HG02981 (cell line): Measurements from ENCODE around the gene PHLDA3.

ENCODE experiments used
- ATAC-seq: cut with Tn5 transposase; IDR thresholded peaks from one replicate; pipeline ENCODE4 v1.9.1; 2021; ENCODE audit warnings: mild to moderate bottlenecking, moderate library complexity; ENCODE audit not compliant: unreplicated experiment

The PHLDA3 gene

DNA sequence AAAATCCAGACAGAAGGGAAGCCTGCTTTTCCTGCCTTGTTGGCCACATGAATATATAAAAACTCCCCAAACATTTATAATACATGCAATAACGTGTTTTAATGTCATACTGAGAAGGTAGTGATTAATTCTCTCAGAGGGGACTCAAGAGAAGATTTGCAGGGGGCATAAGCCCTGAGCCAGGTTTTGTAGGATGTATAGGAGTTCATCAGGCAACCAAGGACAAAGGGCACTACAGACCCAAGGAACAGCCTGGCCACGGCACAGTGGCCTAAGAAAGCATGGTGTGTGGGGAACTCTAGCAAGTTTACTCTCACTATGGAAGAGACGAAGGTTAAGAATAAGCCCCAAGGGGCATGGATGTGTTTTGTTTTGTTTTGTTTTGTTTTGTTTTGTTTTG is 32.0 kb downstream of the PHLDA3 start:
- ATAC-seq = no peak

DNA sequence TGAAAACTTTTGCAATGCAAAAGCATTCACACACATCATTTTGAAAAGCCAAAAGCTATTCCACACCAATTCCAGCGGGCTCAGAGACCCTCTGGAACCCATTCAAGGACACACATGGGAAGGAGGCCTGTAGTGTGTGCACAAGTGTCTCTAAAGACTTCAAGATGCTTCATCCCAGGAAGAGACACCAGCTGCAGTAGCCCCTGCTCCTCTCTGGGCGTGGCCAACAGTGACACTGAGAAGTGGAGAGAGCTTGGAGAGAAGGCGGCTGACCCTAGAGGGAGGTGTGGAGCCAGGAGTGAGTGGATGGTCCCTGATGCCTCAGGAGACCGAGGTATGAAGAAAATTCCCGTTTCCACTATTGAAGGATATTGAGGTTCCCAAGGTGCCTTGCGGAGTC is 32.6 kb downstream of the PHLDA3 start:
- no peak for ATAC-seq

DNA sequence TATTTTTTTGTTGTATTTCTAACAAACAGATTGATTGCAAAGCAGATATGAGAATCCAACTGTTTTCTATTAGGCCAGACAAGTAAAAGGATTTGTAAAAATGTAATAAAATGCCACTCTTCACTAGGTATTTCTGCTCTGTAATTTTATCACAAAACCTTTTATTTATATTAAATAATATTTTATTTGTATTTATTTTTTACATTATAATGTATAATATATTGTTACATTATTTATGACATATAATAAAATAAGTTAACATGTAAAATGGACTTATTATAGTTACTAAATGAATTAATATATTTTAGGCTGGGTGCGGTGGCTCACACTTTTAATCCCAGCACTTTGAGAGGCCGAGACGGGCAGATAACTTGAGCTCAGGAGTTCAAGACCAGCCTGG is 34.7 kb downstream of the PHLDA3 start:
- ATAC-seq = no peak

DNA sequence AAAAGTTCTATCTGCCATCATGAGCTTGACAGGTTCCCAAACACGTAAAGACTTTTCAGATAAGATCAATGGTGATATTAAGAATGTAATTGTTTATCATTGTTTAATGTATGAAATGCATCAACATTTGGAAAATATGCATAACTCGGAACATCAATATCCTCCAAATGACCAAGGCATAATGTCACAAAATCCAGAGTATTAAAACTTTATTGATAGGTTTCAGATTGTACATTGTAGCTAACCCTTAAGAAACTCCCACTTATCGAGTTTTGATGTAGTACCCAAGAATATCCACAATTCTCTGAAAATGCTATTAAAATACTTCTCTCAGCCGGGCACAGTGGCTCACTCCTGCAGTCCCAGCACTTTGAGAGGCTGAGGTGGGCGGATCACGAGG is 35.4 kb downstream of the PHLDA3 start:
- no peak for ATAC-seq

DNA sequence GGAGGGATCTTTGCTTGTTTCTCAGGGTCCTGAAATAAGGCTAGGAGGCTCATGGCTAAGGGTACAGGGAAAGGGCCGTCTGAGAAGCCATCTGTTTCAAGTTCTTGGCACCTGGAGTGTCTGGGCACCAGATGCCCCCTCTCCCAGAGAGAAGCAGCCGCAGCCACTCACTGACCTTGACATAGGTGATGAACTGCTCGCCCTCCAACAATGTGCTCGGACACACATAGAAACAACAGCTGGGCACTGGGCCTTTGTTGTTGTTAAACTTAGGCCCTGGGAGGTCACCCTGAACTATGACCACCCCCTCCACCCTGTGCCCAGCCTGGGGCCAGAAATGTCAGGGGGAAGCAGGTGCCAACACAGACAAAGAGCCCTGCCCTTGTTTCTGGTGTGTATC is 38.2 kb downstream of the PHLDA3 start:
- ATAC-seq = no peak

DNA sequence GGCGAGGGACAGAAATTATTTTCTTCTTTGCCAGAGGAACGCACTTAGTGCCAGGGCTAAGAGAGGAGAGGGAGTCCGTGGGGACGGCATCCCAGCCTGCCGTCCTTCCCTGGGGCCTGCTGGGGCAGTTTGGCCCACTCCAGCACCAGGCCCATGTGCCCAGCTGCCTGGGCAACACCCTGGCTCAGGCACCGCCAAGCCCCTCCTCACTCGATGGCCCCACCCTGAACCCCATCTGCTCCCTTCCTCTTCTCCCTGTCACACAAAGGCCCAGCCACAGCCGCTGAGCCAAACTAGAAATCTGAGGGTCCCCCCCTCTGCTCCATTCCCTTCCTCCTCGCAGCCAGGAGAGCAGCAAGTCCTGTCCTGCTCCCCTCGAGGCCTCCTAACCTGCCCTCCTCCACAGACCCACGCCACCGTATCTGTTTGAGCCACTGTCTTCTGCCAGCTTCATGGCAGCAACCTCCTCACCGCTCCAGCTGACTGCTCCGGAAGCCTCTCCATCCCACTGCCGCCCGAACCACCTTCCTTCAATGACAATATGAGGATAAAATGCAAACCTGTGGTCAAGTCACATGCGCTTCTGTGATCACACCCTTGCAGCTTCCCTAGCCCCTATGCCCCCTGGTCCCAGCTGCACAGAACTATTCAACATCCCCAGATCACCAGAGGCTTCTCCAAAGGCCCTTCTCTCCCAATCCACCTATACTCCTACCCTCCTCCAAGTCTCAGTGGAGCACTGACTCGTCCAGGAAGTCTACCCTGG is 39.1 kb downstream of the PHLDA3 start:
- ATAC-seq = no peak

DNA sequence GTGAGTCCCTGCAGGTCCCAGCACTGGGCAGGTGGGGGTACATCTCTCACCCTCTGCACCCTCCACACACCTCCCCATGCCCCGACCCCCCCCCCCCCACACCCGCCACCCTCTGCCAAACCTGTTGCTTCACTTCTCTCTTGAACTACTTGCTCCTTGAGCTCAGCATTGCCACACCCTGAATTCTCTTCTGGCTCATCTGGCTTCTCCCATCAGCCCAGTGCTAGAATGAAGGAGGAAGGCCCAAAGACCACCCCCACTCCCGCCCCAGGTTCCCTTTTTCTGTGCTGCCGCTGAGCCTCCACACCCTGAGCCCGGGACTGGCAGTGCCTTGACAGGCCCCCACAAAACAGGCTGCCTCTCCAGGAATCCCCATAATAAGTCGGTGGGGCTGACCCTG is 41.0 kb downstream of the PHLDA3 start:
- ATAC-seq = no peak

DNA sequence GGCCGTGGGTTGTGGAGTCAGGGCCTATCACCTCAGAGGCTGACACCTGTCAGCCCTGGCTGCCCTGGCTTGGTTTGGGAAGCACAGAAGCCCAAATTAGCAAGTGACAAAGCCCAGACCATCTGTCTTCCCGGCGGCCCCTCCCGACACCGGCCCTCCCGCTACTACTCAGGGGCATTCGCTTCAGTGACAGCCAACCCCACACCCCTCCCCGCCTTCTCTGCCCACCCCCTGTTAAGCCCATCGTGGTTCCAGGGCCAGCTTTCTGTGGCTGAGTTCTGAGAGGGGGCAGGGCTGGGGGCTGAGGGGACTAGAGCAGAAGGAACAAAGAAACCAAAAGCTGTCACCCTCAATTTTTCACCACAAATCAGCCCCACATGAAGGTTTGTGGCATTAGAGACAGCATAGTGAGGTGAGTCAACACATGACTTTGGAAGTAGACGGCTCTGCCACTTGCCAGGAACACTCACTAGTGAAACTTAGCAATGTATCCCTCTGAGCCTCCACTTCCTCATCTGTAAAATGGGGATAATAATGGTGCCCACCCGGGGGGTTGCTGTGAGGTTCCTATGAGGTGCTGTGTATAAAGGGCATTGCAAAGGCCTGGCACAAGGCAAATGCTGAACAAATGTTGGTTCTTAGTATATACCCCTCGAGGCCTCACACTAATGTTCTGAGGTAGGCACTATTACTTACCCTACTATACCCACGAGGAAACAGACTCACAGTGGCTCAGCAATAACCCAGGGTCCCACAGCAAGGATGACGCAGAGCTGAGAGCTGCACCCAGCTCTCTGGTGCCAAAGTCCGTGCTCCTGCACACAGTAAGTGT is 42.3 kb downstream of the PHLDA3 start:
- ATAC-seq = no peak

DNA sequence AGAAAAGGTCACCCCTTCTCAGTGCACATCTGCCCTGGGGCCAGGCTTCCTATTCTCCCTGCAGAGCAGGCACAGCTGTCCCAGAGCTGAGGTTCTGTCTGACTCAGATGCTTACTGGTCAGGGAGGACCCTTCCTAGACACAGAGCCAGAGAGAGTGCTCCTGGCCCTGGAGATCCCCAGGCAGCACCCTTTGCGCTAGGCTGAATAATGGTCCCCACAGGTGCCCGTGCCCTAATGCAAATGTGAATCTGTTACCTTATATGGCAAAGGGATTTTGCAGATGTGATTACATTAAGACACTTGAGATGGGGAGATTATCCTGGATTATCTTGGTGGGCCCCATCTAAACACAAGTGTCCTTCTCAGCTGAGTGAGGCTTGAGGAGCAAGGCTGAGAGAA is 44.8 kb downstream of the PHLDA3 start:
- no peak for ATAC-seq

DNA sequence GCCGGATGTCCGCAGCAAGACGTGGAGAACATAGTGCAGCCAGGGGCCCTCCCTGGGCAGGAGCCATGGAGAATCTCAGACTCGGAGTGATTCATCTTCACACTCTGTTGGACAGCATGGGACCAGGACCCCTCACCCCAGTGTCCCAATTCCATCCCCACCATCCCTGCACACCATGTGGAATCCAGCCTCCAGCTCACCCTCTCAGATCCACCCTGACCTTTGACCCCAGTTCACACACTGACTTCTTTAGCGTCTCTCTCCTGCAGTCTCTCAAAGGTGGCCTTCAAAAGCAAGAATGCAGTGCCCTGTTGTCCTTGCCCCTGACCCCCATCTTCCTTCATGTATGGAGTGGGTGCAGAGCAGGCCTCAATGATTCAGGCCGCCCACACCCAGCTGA is 45.3 kb downstream of the PHLDA3 start:
- no peak for ATAC-seq

DNA sequence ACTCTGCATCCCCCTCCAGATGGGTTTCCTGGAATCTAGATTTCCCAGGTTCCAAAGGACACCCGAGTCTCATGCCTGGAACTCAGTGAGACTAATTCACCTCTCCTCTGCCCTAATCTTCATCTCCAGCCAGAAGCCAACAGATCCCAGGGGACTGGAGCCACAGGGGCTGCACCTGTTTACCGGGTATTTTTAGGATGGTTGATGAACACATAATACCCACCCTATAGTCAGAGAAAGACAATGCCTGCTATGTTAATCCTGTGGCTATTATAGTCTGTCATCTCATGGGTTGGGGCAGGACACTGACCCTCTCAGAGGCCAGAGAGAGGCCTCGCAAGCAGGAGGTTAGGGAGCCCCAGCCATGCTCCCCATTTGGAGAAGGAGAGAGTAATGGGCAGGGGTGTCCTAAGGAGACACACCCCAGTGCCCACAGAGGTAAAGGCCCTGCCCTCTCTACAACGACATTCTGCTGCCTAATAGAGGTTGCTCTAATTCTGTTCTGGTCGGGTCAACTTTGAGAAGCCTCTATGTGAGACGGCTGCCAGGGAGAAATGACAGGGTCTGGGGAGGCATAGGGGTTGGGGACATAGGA is 46.5 kb downstream of the PHLDA3 start:
- ATAC-seq = no peak

DNA sequence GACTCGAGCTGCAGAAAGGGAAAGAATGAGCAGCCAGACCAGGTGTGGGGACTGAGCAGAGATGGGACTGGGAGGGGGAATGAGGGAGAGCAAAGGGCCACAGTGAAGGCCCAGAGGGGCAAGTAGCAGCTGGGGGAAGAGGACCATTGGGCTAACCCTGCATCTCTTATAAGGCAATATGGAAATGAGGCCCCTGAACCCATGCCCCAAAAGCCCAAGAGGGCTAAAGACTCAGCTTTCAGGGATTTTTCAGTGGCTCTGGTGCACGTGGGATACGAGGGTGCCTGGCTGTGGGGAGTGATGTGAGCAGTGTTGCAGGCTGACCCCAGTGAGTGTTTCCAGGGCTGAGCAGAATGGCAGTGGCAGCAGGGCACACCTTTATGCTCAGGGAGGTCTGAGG is 47.0 kb downstream of the PHLDA3 start:
- no peak for ATAC-seq

DNA sequence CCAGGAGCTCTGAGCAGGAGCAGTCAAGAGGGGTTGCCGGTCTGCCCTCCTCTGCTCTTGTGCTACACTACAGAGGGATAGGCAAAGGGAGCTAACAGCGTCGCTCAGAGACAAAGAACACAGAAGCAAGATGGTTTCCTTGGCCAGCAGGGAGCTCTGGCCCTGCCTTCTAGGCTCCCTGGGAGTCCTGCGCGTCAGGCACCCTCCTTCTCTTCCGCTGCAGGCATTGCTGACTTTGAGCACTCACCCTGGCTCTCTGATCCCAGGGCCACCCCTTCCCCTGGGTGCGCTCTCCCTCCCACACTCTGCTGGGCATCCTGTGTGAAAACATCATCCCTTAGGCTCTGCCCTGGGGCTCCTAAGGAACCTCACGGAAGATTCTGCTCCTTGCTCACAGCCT is 47.9 kb downstream of the PHLDA3 start:
- no peak for ATAC-seq

DNA sequence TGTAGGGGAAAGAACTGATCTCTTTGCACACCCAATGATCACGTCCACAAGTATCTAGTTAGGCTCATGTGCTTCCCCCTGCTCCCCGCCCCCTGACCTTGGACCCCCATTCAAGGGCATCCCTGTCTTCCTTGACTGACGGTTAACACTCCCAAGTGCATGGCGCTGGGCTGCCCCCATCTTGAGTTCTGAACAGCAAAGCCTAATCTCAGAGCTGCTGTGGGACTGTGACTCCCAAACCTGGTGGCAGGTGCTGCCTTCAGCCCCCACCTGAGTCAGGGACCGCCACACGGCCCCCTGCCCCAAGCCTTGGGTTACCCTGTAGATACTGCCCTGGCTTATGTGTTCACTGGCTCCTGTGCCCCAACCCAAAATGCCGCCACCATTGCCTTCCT is 48.4 kb downstream of the PHLDA3 start:
- ATAC-seq = no peak

DNA sequence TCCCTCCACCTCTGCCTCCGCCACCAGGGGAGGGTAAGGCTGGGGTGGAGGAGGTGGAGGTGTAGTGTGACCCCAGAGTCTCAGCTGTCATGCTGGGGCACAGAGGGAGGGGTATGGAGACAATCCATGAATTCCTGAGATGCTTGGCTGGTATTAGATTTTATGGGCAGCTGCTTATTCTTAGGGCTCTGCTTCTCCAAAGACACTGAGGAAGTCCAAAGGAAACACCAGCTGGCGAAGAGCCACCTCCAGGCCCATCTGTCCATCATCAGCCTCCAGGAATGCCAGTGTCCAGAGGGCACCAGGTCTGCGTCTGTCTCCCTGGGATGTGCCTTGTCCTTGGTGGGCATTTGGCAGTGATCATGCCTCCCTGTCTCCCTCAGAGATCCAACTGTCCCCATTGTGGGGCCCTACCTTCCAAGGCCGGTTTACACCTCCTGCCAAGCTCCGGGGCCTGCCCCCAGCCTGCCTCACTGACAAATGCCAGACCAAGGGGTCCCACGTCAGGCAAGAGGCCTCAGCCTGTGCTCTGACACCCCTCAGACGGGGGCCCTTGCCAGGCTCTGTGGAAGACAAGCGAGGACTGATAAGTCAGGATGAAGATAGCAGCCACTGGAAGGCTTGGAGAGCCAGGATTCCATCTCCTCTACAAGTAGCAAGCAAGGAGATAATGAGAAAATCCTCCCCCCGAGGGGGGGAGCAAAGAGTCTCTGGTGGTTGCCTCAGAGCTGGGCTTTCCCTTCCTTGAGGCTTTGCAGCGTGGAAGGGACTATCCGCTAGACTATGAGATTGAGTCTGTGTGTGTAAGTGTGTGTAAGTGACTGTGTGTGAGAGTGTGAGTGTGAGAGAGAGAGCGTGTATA is 49.0 kb downstream of the PHLDA3 start:
- ATAC-seq = no peak

DNA sequence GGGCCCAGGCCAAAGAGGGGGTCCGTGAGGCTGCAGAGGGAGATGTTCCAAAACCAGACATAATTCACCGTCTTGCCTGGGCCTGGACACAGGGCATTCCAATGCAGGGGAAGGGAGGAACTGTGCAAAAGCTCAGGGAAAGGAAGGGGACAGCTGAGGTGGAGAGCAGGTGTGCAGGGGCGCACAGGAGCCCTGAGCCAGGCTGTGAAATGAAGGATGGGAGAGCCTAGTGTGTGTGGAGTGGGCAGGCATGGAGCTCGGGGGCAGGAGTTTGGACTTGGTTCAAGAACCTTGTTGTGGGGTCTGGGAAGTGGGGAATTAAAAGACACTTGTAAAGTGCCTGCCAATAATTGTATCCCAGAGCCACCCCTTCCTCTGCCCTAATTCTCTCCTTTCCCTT is 49.7 kb downstream of the PHLDA3 start:
- ATAC-seq = no peak

DNA sequence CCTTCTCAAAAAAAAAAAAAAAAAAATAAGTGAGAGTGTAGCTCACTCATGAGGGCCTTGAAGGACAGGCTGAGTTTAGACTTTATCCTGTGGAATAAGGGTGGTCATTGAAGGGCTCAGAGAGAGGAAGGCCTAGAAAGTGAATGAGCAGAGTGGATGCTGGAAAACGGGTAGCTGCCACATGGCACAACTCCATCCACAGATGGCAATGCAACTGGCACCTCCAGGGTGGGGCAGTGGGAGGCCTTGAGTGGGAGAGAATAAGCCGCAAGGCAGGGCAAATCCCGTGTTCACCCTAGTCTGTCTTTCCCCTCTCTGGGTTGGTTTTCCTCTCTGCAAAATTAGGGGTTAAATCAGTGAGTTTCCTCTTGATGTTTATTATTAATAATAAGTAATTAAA is 50.5 kb downstream of the PHLDA3 start:
- no peak for ATAC-seq
